GM12892 (cell line): Measurements from ENCODE around the gene NUDT6.

Experiments
- POLR2A ChIP-seq: IDR thresholded peaks from 2 replicates; pipeline ENCODE4 v1.6.1; 2011; ENCODE audit warnings: low read depth, low read length, control low read depth
- POLR2AphosphoS5 ChIP-seq: IDR thresholded peaks from 2 replicates; pipeline ENCODE4 v1.6.1; 2011; ENCODE audit warnings: low read depth, low read length, control low read depth

- TF ChIP-seq POLR2A (no peak), POLR2AphosphoS5 (no peak)
Observed at GRCh38 chr4:122958505-122958904, 36.1 kb upstream of the NUDT6 start.
